Measurements from ENCODE around the gene HOXC11. TPM values are rescaled to one million over a fixed set of nuclear protein-coding genes. Genes with fewer than 3 reads are reported as not detected.
A peak's percentile ranks its signal among the peaks of the same experiment; 100 is the strongest.

HOXC11 gene
- total RNA-seq, 1 donor from 2014 or later, result not detected

- Mint-ChIP-seq H3K36me3 (no peaks in the 10 kb centered on the region), H3K27ac (no peak overlapping the region), H3K9me3 (peaks cover 5% of the 10 kb centered on the region), H3K4me1 (no peaks in the 10 kb centered on the region), H3K4me3 (no peak overlapping the region), H3K27me3 (ENCODE audit: insufficient read depth, low read depth) (peaks cover 92% of the 10 kb centered on the region)
- Histone ChIP-seq H3K36me3 (no peaks in the 10 kb centered on the region), H2AFZ (replicated peaks) (no peak overlapping the region), H3K27ac (no peak overlapping the region), H3K4me1 (no peaks in the 10 kb centered on the region), H3K27me3 (peaks cover 100% of the 10 kb centered on the region), H3K4me2 (no peak overlapping the region), H3K79me2 (ENCODE audit: low read depth) (no peaks in the 10 kb centered on the region), H3K9me3 (ENCODE audit: low read depth) (no peaks in the 10 kb centered on the region), H4K20me1 (ENCODE audit: low read depth) (peaks cover 75% of the 10 kb centered on the region), H3F3A (ENCODE audit: low read depth) (no peaks in the 10 kb centered on the region), H3K9ac (no peak overlapping the region), H3K4me3 (no peak overlapping the region)
- peak; percentile 52 for TF ChIP-seq EZH2phosphoT487 (IDR thresholded peaks at IDR 0.05)
- peak; percentile 58 for TF ChIP-seq EZH2 (IDR thresholded peaks at IDR 0.05)
- no peak for TF ChIP-seq CTCF (IDR thresholded peaks at IDR 0.05)
- DNase-seq (ENCODE audit: low spot score), result no peak
Observed at GRCh38 chr12:53976823-53977595, 4.1 kb downstream of the HOXC11 start.

- Histone ChIP-seq H3K9ac (no peak overlapping the region), H3F3A (ENCODE audit: low read depth) (no peaks in the 10 kb centered on the region), H3K27ac (no peak overlapping the region), H2AFZ (replicated peaks) (no peak overlapping the region), H3K9me3 (ENCODE audit: low read depth) (no peaks in the 10 kb centered on the region), H3K4me1 (no peaks in the 10 kb centered on the region), H3K4me2 (no peak overlapping the region), H3K4me3 (no peak overlapping the region), H3K36me3 (no peaks in the 10 kb centered on the region), H4K20me1 (ENCODE audit: low read depth) (peaks cover 75% of the 10 kb centered on the region), H3K27me3 (peaks cover 100% of the 10 kb centered on the region), H3K79me2 (ENCODE audit: low read depth) (no peaks in the 10 kb centered on the region)
- no peak for DNase-seq (ENCODE audit: low spot score)
- Mint-ChIP-seq H3K36me3 (no peaks in the 10 kb centered on the region), H3K27me3 (ENCODE audit: insufficient read depth, low read depth) (peaks cover 92% of the 10 kb centered on the region), H3K4me3 (no peak overlapping the region), H3K4me1 (no peaks in the 10 kb centered on the region), H3K9me3 (peaks cover 5% of the 10 kb centered on the region), H3K27ac (no peak overlapping the region)
- TF ChIP-seq EZH2phosphoT487 (IDR thresholded peaks at IDR 0.05), result no peak
- TF ChIP-seq EZH2 (IDR thresholded peaks at IDR 0.05), result peak; percentile 18
Observed at GRCh38 chr12:53977596-53978445, 4.9 kb downstream of the HOXC11 start.

GRCh38 chr12:53978477-53979356, 5.8 kb downstream of the HOXC11 start:
- Histone ChIP-seq H3F3A (ENCODE audit: low read depth) (no peaks in the 10 kb centered on the region), H3K9ac (no peak overlapping the region), H3K4me1 (no peaks in the 10 kb centered on the region), H3K9me3 (ENCODE audit: low read depth) (no peaks in the 10 kb centered on the region), H4K20me1 (ENCODE audit: low read depth) (peaks cover 76% of the 10 kb centered on the region), H3K4me2 (no peak overlapping the region), H3K79me2 (ENCODE audit: low read depth) (no peaks in the 10 kb centered on the region), H2AFZ (replicated peaks) (no peak overlapping the region), H3K36me3 (no peaks in the 10 kb centered on the region), H3K4me3 (no peak overlapping the region), H3K27ac (no peak overlapping the region), H3K27me3 (peaks cover 100% of the 10 kb centered on the region)
- Mint-ChIP-seq H3K4me1 (no peaks in the 10 kb centered on the region), H3K4me3 (no peak overlapping the region), H3K9me3 (peaks cover 3% of the 10 kb centered on the region), H3K27me3 (ENCODE audit: insufficient read depth, low read depth) (peaks cover 95% of the 10 kb centered on the region), H3K36me3 (no peaks in the 10 kb centered on the region), H3K27ac (no peak overlapping the region)
- DNase-seq (ENCODE audit: low spot score), result no peak
- TF ChIP-seq CTCF (IDR thresholded peaks at IDR 0.05) (no peak), EZH2 (IDR thresholded peaks at IDR 0.05) (peak; percentile 10), EZH2phosphoT487 (IDR thresholded peaks at IDR 0.05) (peak; percentile 50)

Measured in neural progenitor cell (in vitro differentiated cells).